HepG2 (cell line): Measurements from ENCODE around the gene GABRB1. TPM values are rescaled to one million over a fixed set of nuclear protein-coding genes. Genes with fewer than 3 reads are reported as not detected.

ENCODE experiments used
- ATAC-seq: fragments of 200-7000 bp; cut with Tn5 transposase; 3 replicates; pipeline ENCODE4 v1.9.1; 2020; ENCODE audit warnings: mild to moderate bottlenecking, moderate library complexity
- BruUV-seq: library from RNA; stranded (reverse); fragments of 400-500 nt; replicated peaks from 2 replicates; lab custom pipeline; 2021; lab: Mats Ljungman, UMichigan
- CTCF ChIA-PET: fragments of 300-600 bp; formaldehyde crosslinking; extraction: SDS; loops from one replicate; lab custom pipeline; 2021; ENCODE audit warnings: low total read pairs, inconsistent platforms, low intra/inter-chr PET ratio; lab: Yijun Ruan, JAX
- POLR2A ChIA-PET: fragments of 350-600 bp; sonication (Branson Sonifier 250); formaldehyde crosslinking; loops from one replicate; lab custom pipeline; 2020; ENCODE audit warnings: antibody characterized with exemption, inconsistent platforms; lab: Yijun Ruan, JAX
- DNase-seq: peaks from one replicate; pipeline ENCODE4 v3.0.0-alpha.2; 2015; ENCODE audit warnings: low spot score
- FAIRE-seq: peaks from 3 replicates; lab custom pipeline; 2011; peaks lifted over from hg19 to GRCh38; lab: Jason Lieb, UNC
- H2AFZ ChIP-seq: one replicate; pipeline ENCODE4 v1.6.1; 2011; ENCODE audit warnings: low read length, inconsistent platforms
- H3K27ac ChIP-seq: fragments of 300-600 bp; 3 replicates; pipeline ENCODE4 v1.8.0; 2011; ENCODE audit warnings: mixed run types, mild to moderate bottlenecking, mixed read lengths, low read length, inconsistent platforms; ENCODE audit not compliant: insufficient read depth; ENCODE audit errors: extremely low read length
- H3K27me3 ChIP-seq, 2 experiments: fragments of 200-600 bp in 1 of 2; 2 replicates in 1 of 2; 3 replicates in 1 of 2; pipeline versions ENCODE4 v1.6.0 to v1.8.0; 2011; ENCODE audit warnings: low read length in 2 of 2, mild to moderate bottlenecking in 2 of 2, moderate library complexity in 2 of 2, inconsistent platforms in 1 of 2; ENCODE audit not compliant: insufficient read depth in 2 of 2, control insufficient read depth in 1 of 2
- H3K36me3 ChIP-seq, 2 experiments: fragments of 200-600 bp in 1 of 2; replicated peaks in 1 of 2; 2 replicates in 1 of 2; 3 replicates in 1 of 2; pipeline versions ENCODE4 v1.5.1 to v1.8.0; 2011; ENCODE audit warnings: low read length in 2 of 2, inconsistent platforms in 1 of 2; ENCODE audit not compliant: insufficient read depth in 2 of 2, control insufficient read depth in 1 of 2
- H3K4me1 ChIP-seq: 2 replicates; pipeline ENCODE4 v1.5.1; 2012; ENCODE audit warnings: low read length, inconsistent platforms; ENCODE audit not compliant: insufficient read depth
- H3K4me2 ChIP-seq: 2 replicates; pipeline ENCODE4 v1.6.0; 2011; ENCODE audit warnings: low read depth, low read length, inconsistent platforms
- H3K4me3 ChIP-seq, 3 experiments: fragments of 200-600 bp in 1 of 3; sonication (generic), shearing (Covaris generic) in 1 of 3; replicated peaks in 1 of 3; 2 replicates each; pipeline ENCODE4 v1.5.1; 2011 to 2016; ENCODE audit warnings: low read length in 3 of 3, inconsistent platforms in 2 of 3, low read depth in 2 of 3, mild to moderate bottlenecking in 2 of 3, control low read depth in 1 of 3, mixed read lengths in 1 of 3; ENCODE audit not compliant: insufficient read depth in 1 of 3
- H3K79me2 ChIP-seq: one replicate; pipeline ENCODE4 v1.6.1; 2011; ENCODE audit warnings: low read length, inconsistent platforms; ENCODE audit not compliant: insufficient read depth
- H3K9ac ChIP-seq: 2 replicates; pipeline ENCODE4 v1.6.0; 2011; ENCODE audit warnings: mild to moderate bottlenecking, low read depth, low read length, inconsistent platforms; ENCODE audit not compliant: insufficient read depth
- H3K9me3 ChIP-seq: 2 replicates; pipeline ENCODE4 v1.5.1; 2012; ENCODE audit warnings: mild to moderate bottlenecking, low read length
- H4K20me1 ChIP-seq: 2 replicates; pipeline ENCODE4 v1.6.0; 2011; ENCODE audit warnings: inconsistent platforms, mild to moderate bottlenecking, low read length, moderate library complexity; ENCODE audit not compliant: insufficient read depth
- GLI4 ChIP-seq: sonication (generic); formaldehyde crosslinking; IDR thresholded peaks from 2 replicates; pipeline ENCODE4 v1.5.1; 2020; ENCODE audit warnings: missing genetic modification reagents, mild to moderate bottlenecking, moderate library complexity, borderline replicate concordance
- MIER3 ChIP-seq: IDR thresholded peaks from 2 replicates; pipeline ENCODE4 v1.6.1; 2016; ENCODE audit warnings: missing compliant biosample characterization, borderline replicate concordance
- PAXIP1 ChIP-seq: sonication (generic); formaldehyde crosslinking; conservative IDR thresholded peaks from 2 replicates; pipeline ENCODE4 v1.4.0; 2020; ENCODE audit warnings: mild to moderate bottlenecking, missing genetic modification reagents, moderate library complexity
- RBAK ChIP-seq: sonication (generic); formaldehyde crosslinking; IDR thresholded peaks from 2 replicates; pipeline ENCODE4 v1.5.1; 2020; ENCODE audit warnings: mild to moderate bottlenecking, missing genetic modification reagents
- SIX1 ChIP-seq: sonication (generic); formaldehyde crosslinking; IDR thresholded peaks from 2 replicates; pipeline ENCODE4 v1.4.0; 2020; ENCODE audit warnings: missing genetic modification reagents, borderline replicate concordance
- SNAPC2 ChIP-seq: sonication (generic); formaldehyde crosslinking; IDR thresholded peaks from 2 replicates; pipeline ENCODE4 v1.8.1; 2022; ENCODE audit warnings: mild to moderate bottlenecking, missing genetic modification reagents
- SOX13 ChIP-seq, 3 experiments: fragments of 450-650 bp in 1 of 3; sonication (generic) in 1 of 3; formaldehyde crosslinking in 1 of 3; IDR thresholded peaks in 2 of 3; conservative IDR thresholded peaks in 1 of 3; 2 replicates each; pipeline versions ENCODE4 v1.5.0 to v1.6.1; 2016 to 2020; ENCODE audit warnings: antibody characterized with exemption in 1 of 3, mild to moderate bottlenecking in 1 of 3, missing compliant biosample characterization in 1 of 3, missing genetic modification reagents in 1 of 3, moderate library complexity in 1 of 3
- TSC22D2 ChIP-seq: sonication (generic); formaldehyde crosslinking; IDR thresholded peaks from 2 replicates; pipeline ENCODE4 v1.5.1; 2020; ENCODE audit warnings: missing genetic modification reagents, mild to moderate bottlenecking, borderline replicate concordance
- ZBTB20 ChIP-seq: sonication (generic); formaldehyde crosslinking; IDR thresholded peaks from 2 replicates; pipeline ENCODE4 v1.8.1; 2023; ENCODE audit warnings: missing genetic modification reagents, low read depth, mild to moderate bottlenecking, borderline replicate concordance
- ZNF12 ChIP-seq: sonication (generic); formaldehyde crosslinking; IDR thresholded peaks from 2 replicates; pipeline ENCODE4 v1.5.0; 2020; ENCODE audit warnings: missing genetic modification reagents
- ZNF263 ChIP-seq: sonication (generic); formaldehyde crosslinking; IDR thresholded peaks from 2 replicates; pipeline ENCODE4 v1.4.0; 2020; ENCODE audit warnings: missing genetic modification reagents
- ZNF451 ChIP-seq: sonication (generic); formaldehyde crosslinking; IDR thresholded peaks from 2 replicates; pipeline ENCODE4 v1.5.0; 2020; ENCODE audit warnings: mild to moderate bottlenecking, missing genetic modification reagents
- ZNF563 ChIP-seq: sonication (generic); formaldehyde crosslinking; IDR thresholded peaks from 2 replicates; pipeline ENCODE4 v1.8.0; 2022; ENCODE audit warnings: mild to moderate bottlenecking, moderate library complexity, missing genetic modification reagents
- ZNF615 ChIP-seq: sonication (generic); formaldehyde crosslinking; IDR thresholded peaks from 2 replicates; pipeline ENCODE4 v1.5.0; 2020; ENCODE audit warnings: mild to moderate bottlenecking, missing genetic modification reagents, borderline replicate concordance
- ZNF737 ChIP-seq: sonication (generic); formaldehyde crosslinking; IDR thresholded peaks from 2 replicates; pipeline ENCODE4 v1.5.0; 2020; ENCODE audit warnings: missing genetic modification reagents, mild to moderate bottlenecking, borderline replicate concordance
- WGBS: methylation state at CpG from one replicate; pipeline ENCODE4 v1.1.6; 2017; ENCODE audit warnings: low lambda C conversion rate; 5-methylcytosine and 5-hydroxymethylcytosine counted together
- in situ Hi-C: cut with HindIII; loops from 2 replicates; pipeline ENCODE4 v1.10.0; 2017; ENCODE audit warnings: low pct_unique_long_range_greater_than_20kb; ENCODE audit not compliant: extremely low pct_ligation_motif_present
- intact Hi-C: fragments of 100-400 bp; cut with micrococcal nuclease; formaldehyde crosslinking; loops from one replicate; pipeline ENCODE4 v1.10.0; 2022; ENCODE audit not compliant: unreplicated experiment
- polyA plus RNA-seq, 8 experiments: library from polyadenylated mRNA; depleted of rRNA in 3 of 8; stranded (reverse) in 7 of 8; unstranded in 1 of 8; fragments of >200 nt; fragmentation: Illumina TruSeq in 4 of 8; extraction: Trizol in 4 of 8; gene quantifications; 2 replicates each; pipeline versions ENCODE4 v1.2.1 to v1.2.3, GENCODE V29; 2011 to 2016; ENCODE audit warnings: low read depth in 4 of 8, missing spikeins in 1 of 8, mixed read lengths in 1 of 8; ENCODE audit not compliant: insufficient read depth in 1 of 8
- total RNA-seq, 5 experiments: library from RNA; depleted of rRNA; stranded (reverse); fragments of >200 nt; fragmentation: Illumina TruSeq; extraction: Trizol; gene quantifications; 2 replicates each; pipeline ENCODE4 v1.2.3, GENCODE V29; 2016; ENCODE audit warnings: low read depth in 1 of 5
- TF ChIP-seq, protein P1 (sequence below): IDR thresholded peaks from 2 replicates; pipeline ENCODE4 v1.6.1; 2016; ENCODE audit warnings: missing compliant biosample characterization, missing genetic modification reagents, borderline replicate concordance
- TF ChIP-seq, protein P2 (sequence below): sonication (generic); formaldehyde crosslinking; IDR thresholded peaks from 2 replicates; pipeline ENCODE4 v1.4.0; 2020; ENCODE audit warnings: missing genetic modification reagents

The GABRB1 gene
- total and polyA plus RNA-seq, 2 of the 13 experiments (the other 11 are each of a cell fraction or from before 2014, with no cell fraction given) = not detected

DNA sequence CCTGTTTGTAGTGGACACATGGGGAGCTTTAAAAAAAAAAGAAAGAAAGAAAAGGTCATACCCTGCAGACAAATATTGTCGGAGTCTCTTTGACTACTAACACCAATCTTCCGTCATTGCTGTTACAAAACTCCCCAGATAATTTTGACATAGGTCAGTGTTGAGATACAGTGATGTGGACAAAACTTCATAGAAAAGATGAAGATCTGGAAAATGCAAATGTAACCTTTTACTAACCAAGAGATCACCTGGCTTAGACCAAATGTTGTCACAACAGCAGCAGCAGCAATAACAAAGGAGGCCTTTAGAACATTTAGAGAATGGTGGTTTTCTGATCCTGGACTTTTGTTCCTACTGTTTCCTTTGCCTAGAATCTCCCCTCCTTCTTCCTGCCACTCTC is 440.2 kb downstream of the GABRB1 start:
- Histone ChIP-seq H3K9me3 (no peaks in the 10 kb centered on the region), H4K20me1 (no peaks in the 10 kb centered on the region), H3K27ac (no peak overlapping the region), H3K27me3 (no peaks in the 10 kb centered on the region), H3K79me2 (no peaks in the 10 kb centered on the region), H3K36me3 (no peaks in the 10 kb centered on the region), H3K9ac (no peak overlapping the region), H3K4me1 (peaks cover 26% of the 10 kb centered on the region), H2AFZ (no peak overlapping the region), H3K4me2 (peak overlapping the region; percentile 25; the same call in 1 of the 2 replicates), H3K4me3 (no peak overlapping the region)
- POLR2A ChIA-PET = no interaction called here
- no TSS peak for BruUV-seq
- DNase-seq = peak; percentile 13
- CTCF ChIA-PET = no interaction called here
- WGBS = 1% methylated on average over 2 of the region's 2 CpGs
- in situ Hi-C loops = no loop called here
- TF ChIP-seq SIX1 = no peak
- TF ChIP-seq TSC22D2 = no peak
- TF ChIP-seq, protein P1, sequence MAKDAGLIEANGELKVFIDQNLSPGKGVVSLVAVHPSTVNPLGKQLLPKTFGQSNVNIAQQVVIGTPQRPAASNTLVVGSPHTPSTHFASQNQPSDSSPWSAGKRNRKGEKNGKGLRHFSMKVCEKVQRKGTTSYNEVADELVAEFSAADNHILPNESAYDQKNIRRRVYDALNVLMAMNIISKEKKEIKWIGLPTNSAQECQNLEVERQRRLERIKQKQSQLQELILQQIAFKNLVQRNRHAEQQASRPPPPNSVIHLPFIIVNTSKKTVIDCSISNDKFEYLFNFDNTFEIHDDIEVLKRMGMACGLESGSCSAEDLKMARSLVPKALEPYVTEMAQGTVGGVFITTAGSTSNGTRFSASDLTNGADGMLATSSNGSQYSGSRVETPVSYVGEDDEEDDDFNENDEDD (CRISPR knock-in tag) = no peak
- TF ChIP-seq MIER3 (CRISPR knock-in tag) = no peak
- TF ChIP-seq SNAPC2 (CRISPR knock-in tag) = no peak
- TF ChIP-seq RBAK (CRISPR knock-in tag) = no peak
- no peak for TF ChIP-seq ZNF451 (CRISPR knock-in tag)
- TF ChIP-seq, protein P2, sequence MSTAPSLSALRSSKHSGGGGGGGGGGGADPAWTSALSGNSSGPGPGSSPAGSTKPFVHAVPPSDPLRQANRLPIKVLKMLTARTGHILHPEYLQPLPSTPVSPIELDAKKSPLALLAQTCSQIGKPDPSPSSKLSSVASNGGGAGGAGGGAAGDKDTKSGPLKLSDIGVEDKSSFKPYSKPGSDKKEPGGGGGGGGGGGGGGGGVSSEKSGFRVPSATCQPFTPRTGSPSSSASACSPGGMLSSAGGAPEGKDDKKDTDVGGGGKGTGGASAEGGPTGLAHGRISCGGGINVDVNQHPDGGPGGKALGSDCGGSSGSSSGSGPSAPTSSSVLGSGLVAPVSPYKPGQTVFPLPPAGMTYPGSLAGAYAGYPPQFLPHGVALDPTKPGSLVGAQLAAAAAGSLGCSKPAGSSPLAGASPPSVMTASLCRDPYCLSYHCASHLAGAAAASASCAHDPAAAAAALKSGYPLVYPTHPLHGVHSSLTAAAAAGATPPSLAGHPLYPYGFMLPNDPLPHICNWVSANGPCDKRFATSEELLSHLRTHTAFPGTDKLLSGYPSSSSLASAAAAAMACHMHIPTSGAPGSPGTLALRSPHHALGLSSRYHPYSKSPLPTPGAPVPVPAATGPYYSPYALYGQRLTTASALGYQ (CRISPR knock-in tag) = no peak
- TF ChIP-seq ZNF563 (CRISPR knock-in tag) = no peak
- no peak for TF ChIP-seq GLI4 (CRISPR knock-in tag)
- no peak for TF ChIP-seq SOX13 (IDR thresholded peaks at IDR 0.05)
- 0 out of 4 replicates have a peak, but pooled peaks of 1 of the 2 experiments have one; percentile 8 for TF ChIP-seq SOX13 (CRISPR knock-in tag; conservative IDR thresholded peaks at IDR 0.05 in 1 of 2, IDR thresholded peaks at IDR 0.05 in 1 of 2)
- TF ChIP-seq ZNF12 (CRISPR knock-in tag) = peak; percentile 82
- TF ChIP-seq ZNF263 = no peak
- TF ChIP-seq ZNF737 (CRISPR knock-in tag) = no peak
- TF ChIP-seq ZBTB20 (CRISPR knock-in tag) = no peak
- TF ChIP-seq ZNF615 (CRISPR knock-in tag) = no peak
- no peak for TF ChIP-seq PAXIP1
- intact Hi-C loops = no loop called here
- peak; percentile 61 for ATAC-seq
- FAIRE-seq = no peak
